Lung (tissue), 12 donors: ENCODE results near the gene ZHX3. TPM values are rescaled to one million over a fixed set of nuclear protein-coding genes. Genes with fewer than 3 reads are reported as not detected.

Source experiments
- ATAC-seq: fragments of 200-7000 bp; cut with Tn5 transposase; one replicate; pipeline ENCODE4 v1.9.1; 2020; ENCODE audit warnings: moderate number of reproducible peaks; ENCODE audit not compliant: insufficient read depth, low FRiP score
- DNase-seq, 3 donors: peaks; one replicate each; pipeline ENCODE4 v3.0.0-alpha.2; 2013 to 2017
- H3K27ac ChIP-seq, 2 donors: one replicate each; pipeline ENCODE4 v1.5.1; 2013; ENCODE audit warnings: mild to moderate bottlenecking in 2 of 2, moderate library complexity in 2 of 2, control low read depth in 1 of 2, inconsistent platforms in 1 of 2, low read depth in 1 of 2, low read length in 1 of 2
- H3K27me3 ChIP-seq, 3 donors: one replicate each; pipeline ENCODE4 v1.5.1; 2013; ENCODE audit warnings: low read length in 2 of 3; ENCODE audit not compliant: control insufficient read depth in 3 of 3, insufficient read depth in 3 of 3
- H3K36me3 ChIP-seq, 4 donors: one replicate each; pipeline ENCODE4 v1.5.1; 2013; ENCODE audit warnings: low read length in 4 of 4, mild to moderate bottlenecking in 1 of 4, moderate library complexity in 1 of 4; ENCODE audit not compliant: control insufficient read depth in 4 of 4, insufficient read depth in 4 of 4
- H3K4me1 ChIP-seq, 5 donors: one replicate each; pipeline ENCODE4 v1.5.1; 2013; ENCODE audit warnings: low read length in 5 of 5, mild to moderate bottlenecking in 2 of 5, moderate library complexity in 1 of 5; ENCODE audit not compliant: control insufficient read depth in 5 of 5, insufficient read depth in 5 of 5
- H3K4me3 ChIP-seq: one replicate; pipeline ENCODE4 v1.5.1; 2013; ENCODE audit warnings: mild to moderate bottlenecking, control low read depth, moderate library complexity
- H3K9ac ChIP-seq, 2 donors: one replicate each; pipeline ENCODE4 v1.5.1; 2013; ENCODE audit warnings: low read length in 2 of 2, control low read depth in 1 of 2; ENCODE audit not compliant: insufficient read depth in 1 of 2
- H3K9me3 ChIP-seq, 4 donors: one replicate each; pipeline ENCODE4 v1.5.1; 2013; ENCODE audit warnings: low read length in 3 of 4, mild to moderate bottlenecking in 1 of 4, moderate library complexity in 1 of 4; ENCODE audit not compliant: control insufficient read depth in 4 of 4, insufficient read depth in 3 of 4
- WGBS, 2 donors: extraction: QIAGEN DNeasy Blood & Tissue Kit; methylation state at CpG; one replicate each; pipeline ENCODE4 v1.1.7; 2013; 5-methylcytosine and 5-hydroxymethylcytosine counted together
- polyA plus RNA-seq, 2 donors: library from polyadenylated mRNA; stranded (reverse); fragments of 200-250 nt; gene quantifications; one replicate each; pipeline ENCODE4 v1.2.1, GENCODE V29; 2013
- total RNA-seq, 2 donors: library from RNA; depleted of rRNA in 1 of 2; stranded (reverse); fragments of >200 nt in 1 of 2; gene quantifications; one replicate each; pipeline ENCODE4 v1.2.1, GENCODE V29; 2014 to 2021
- TF ChIP-seq, protein P1 (sequence below): IDR thresholded peaks from 2 replicates; pipeline ENCODE4 v1.5.1; 2012; ENCODE audit warnings: mild to moderate bottlenecking; ENCODE audit errors: control extremely low read depth, extremely low read depth
- donor health status: control.
- donor health status: control.
- donor health status: Bipolar disorder and iron deficiency.
- donor health status: healthy.
- donor health status: DM: yes; HTN: yes; CAD: no.

Gene ZHX3
- total and polyA plus RNA-seq, 4 donors: 8.3 to 48.2 (median 18.0) TPM

GRCh38 chr20:41331731-41332130 lies 14.2 kb upstream of the ZHX3 start:
- DNase-seq: no peak
- no peak overlapping the region for H3K9ac ChIP-seq
- no peak overlapping the region for H3K27ac ChIP-seq
- peaks cover 5 to 20% (median 9%) of the 10 kb centered on the region in 5 donors for H3K4me1 ChIP-seq
- TF ChIP-seq, protein P1, sequence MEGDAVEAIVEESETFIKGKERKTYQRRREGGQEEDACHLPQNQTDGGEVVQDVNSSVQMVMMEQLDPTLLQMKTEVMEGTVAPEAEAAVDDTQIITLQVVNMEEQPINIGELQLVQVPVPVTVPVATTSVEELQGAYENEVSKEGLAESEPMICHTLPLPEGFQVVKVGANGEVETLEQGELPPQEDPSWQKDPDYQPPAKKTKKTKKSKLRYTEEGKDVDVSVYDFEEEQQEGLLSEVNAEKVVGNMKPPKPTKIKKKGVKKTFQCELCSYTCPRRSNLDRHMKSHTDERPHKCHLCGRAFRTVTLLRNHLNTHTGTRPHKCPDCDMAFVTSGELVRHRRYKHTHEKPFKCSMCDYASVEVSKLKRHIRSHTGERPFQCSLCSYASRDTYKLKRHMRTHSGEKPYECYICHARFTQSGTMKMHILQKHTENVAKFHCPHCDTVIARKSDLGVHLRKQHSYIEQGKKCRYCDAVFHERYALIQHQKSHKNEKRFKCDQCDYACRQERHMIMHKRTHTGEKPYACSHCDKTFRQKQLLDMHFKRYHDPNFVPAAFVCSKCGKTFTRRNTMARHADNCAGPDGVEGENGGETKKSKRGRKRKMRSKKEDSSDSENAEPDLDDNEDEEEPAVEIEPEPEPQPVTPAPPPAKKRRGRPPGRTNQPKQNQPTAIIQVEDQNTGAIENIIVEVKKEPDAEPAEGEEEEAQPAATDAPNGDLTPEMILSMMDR: no peak
- no peak overlapping the region for H3K4me3 ChIP-seq
- no peaks in the 10 kb centered on the region for H3K27me3 ChIP-seq
- WGBS, 2 donors: 72 to 89% methylated on average over 4 of the region's 4 CpGs
- H3K36me3 ChIP-seq: no peaks in the 10 kb centered on the region
- ATAC-seq: no peak
- H3K9me3 ChIP-seq: no peaks in the 10 kb centered on the region

GRCh38 chr20:41330941-41331340 lies 13.4 kb upstream of the ZHX3 start:
- Histone ChIP-seq H3K27me3 (no peaks in the 10 kb centered on the region), H3K9ac (no peak overlapping the region), H3K9me3 (no peaks in the 10 kb centered on the region), H3K4me3 (no peak overlapping the region), H3K27ac (no peak overlapping the region), H3K4me1 (peaks cover 5 to 20% (median 9%) of the 10 kb centered on the region in 5 donors), H3K36me3 (no peaks in the 10 kb centered on the region)
- no peak for ATAC-seq
- TF ChIP-seq, protein P1: no peak
- 87 to 95% methylated on average over 1 of the region's 1 CpG for WGBS, 2 donors
- no peak for DNase-seq

DNA sequence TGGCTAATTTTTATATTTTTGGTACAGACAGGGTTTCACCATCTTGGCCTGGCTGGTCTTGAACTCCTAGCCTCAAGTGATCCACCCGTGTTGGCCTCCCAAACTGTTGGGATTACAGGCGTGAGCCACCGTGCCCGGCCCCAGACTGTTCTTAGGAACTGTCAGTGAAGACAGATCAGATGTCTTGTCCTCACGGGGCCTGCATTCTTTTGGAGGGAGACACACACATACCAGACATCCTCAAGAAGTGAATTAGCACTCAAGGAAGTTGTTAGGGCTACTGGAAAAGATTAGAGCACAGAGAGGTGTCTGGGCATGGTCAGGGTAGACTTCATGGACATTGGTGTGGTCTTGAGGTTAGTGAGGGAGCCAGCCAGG lies 12.8 kb upstream of the ZHX3 start:
- H3K36me3 ChIP-seq: no peaks in the 10 kb centered on the region
- DNase-seq (no peak), ATAC-seq (no peak)
- H3K27me3 ChIP-seq: no peaks in the 10 kb centered on the region
- H3K9me3 ChIP-seq: no peaks in the 10 kb centered on the region
- H3K4me1 ChIP-seq: peaks cover 4 to 20% (median 9%) of the 10 kb centered on the region in 5 donors
- no peak overlapping the region for H3K9ac ChIP-seq
- TF ChIP-seq, protein P1: no peak
- H3K4me3 ChIP-seq: no peak overlapping the region
- 82 to 88% methylated on average over 5 of the region's 5 CpGs for WGBS, 2 donors
- peak overlapping the region in 1 of 2 donors; percentile 78 for H3K27ac ChIP-seq
